GM12878 (cell line): ENCODE data around the gene MPIG6B. TPM values are rescaled to one million over a fixed set of nuclear protein-coding genes. Genes with fewer than 3 reads are reported as not detected.

Experiments
- ATF3 ChIP-seq: IDR thresholded peaks from 2 replicates; pipeline ENCODE4 v1.6.1; 2011; ENCODE audit warnings: low read depth, mild to moderate bottlenecking, low read length, moderate library complexity, borderline replicate concordance; ENCODE audit errors: extremely low read depth
- BHLHE40 ChIP-seq, 2 experiments: fragments of 450-650 bp in 1 of 2; IDR thresholded peaks; 2 replicates each; pipeline ENCODE4 v1.6.1; 2011 to 2017; ENCODE audit warnings: low read depth in 2 of 2, borderline replicate concordance in 1 of 2, improper control_type of control experiment in 1 of 2, low read length in 1 of 2, mild to moderate bottlenecking in 1 of 2
- EP300 ChIP-seq, 2 experiments: fragments of 150-350 bp in 1 of 2; IDR thresholded peaks; 2 replicates each; pipeline ENCODE4 v1.6.1; 2011 to 2012; ENCODE audit warnings: low read depth in 2 of 2, low read length in 2 of 2, borderline replicate concordance in 1 of 2, improper control_type of control experiment in 1 of 2, inconsistent platforms in 1 of 2; ENCODE audit not compliant: control insufficient read depth in 1 of 2
- GABPA ChIP-seq: IDR thresholded peaks from 2 replicates; pipeline ENCODE4 v1.6.1; 2014; ENCODE audit warnings: antibody characterized with exemption, low read depth, mild to moderate bottlenecking, inconsistent platforms
- HDAC6 ChIP-seq: fragments of 200-600 bp; sonication (generic); IDR thresholded peaks from one replicate; pipeline ENCODE4 v1.8.0; 2017; ENCODE audit warnings: antibody characterized with exemption; ENCODE audit not compliant: unreplicated experiment
- IRF3 ChIP-seq: fragments of 450-650 bp; IDR thresholded peaks from 2 replicates; pipeline ENCODE4 v1.6.1; 2014; ENCODE audit warnings: mild to moderate bottlenecking
- IRF4 ChIP-seq: IDR thresholded peaks from 2 replicates; pipeline ENCODE4 v1.6.1; 2011; ENCODE audit warnings: low read depth, low read length
- KLF5 ChIP-seq: fragments of 450-650 bp; IDR thresholded peaks from 2 replicates; pipeline ENCODE4 v1.6.1; 2014; ENCODE audit warnings: mild to moderate bottlenecking; ENCODE audit not compliant: partially characterized antibody
- NFYB ChIP-seq: IDR thresholded peaks from 2 replicates; pipeline ENCODE4 v1.6.1; 2011; ENCODE audit warnings: low read depth, mild to moderate bottlenecking, low read length, improper control_type of control experiment, moderate library complexity; ENCODE audit not compliant: insufficient read depth
- NRF1 ChIP-seq: conservative IDR thresholded peaks from 2 replicates; pipeline ENCODE4 v1.6.1; 2011; ENCODE audit warnings: mild to moderate bottlenecking, low read depth, low read length, improper control_type of control experiment
- RBBP5 ChIP-seq: fragments of 200-600 bp; sonication (generic); conservative IDR thresholded peaks from 2 replicates; pipeline ENCODE4 v1.6.1; 2016
- SMARCA5 ChIP-seq: fragments of 450-650 bp; IDR thresholded peaks from 2 replicates; pipeline ENCODE4 v1.6.1; 2017; ENCODE audit warnings: mild to moderate bottlenecking
- ZBTB40 ChIP-seq: fragments of 450-650 bp; IDR thresholded peaks from 2 replicates; pipeline ENCODE4 v1.6.1; 2016; ENCODE audit warnings: mild to moderate bottlenecking, moderate library complexity, borderline replicate concordance
- ZNF24 ChIP-seq: fragments of 450-650 bp; IDR thresholded peaks from 2 replicates; pipeline ENCODE4 v1.6.1; 2017; ENCODE audit warnings: antibody characterized with exemption, mild to moderate bottlenecking
- ZSCAN29 ChIP-seq: fragments of 450-650 bp; IDR thresholded peaks from 2 replicates; pipeline ENCODE4 v1.6.1; 2017; ENCODE audit warnings: mild to moderate bottlenecking, moderate library complexity
- ZZZ3 ChIP-seq: IDR thresholded peaks from 2 replicates; pipeline ENCODE4 v1.6.1; 2011; ENCODE audit warnings: low read depth; ENCODE audit not compliant: control insufficient read depth, insufficient read length
- polyA plus RNA-seq, 11 experiments: library from polyadenylated mRNA; depleted of rRNA in 4 of 11; unstranded in 6 of 11; stranded (reverse) in 5 of 11; fragments of >200 nt; fragmentation: Nextera tagmentation in 4 of 11; fragmentation: Illumina TruSeq in 1 of 11; extraction: Ambion mirVana in 4 of 11; extraction: Trizol in 1 of 11; gene quantifications; 1 replicate in 1 of 11; 2 replicates in 10 of 11; pipeline versions ENCODE4 v1.2.1 to v1.2.3, GENCODE V29; 2011 to 2016; ENCODE audit warnings: inconsistent platforms in 2 of 11, missing spikeins in 2 of 11, low read depth in 1 of 11
- total RNA-seq, 4 experiments: library from RNA; depleted of rRNA in 3 of 4; stranded (reverse); fragments of >200 nt in 3 of 4; fragmentation: Illumina TruSeq in 1 of 4; extraction: Trizol in 1 of 4; gene quantifications; 2 replicates each; pipeline versions ENCODE4 v1.2.1 to v1.2.3, GENCODE V29; 2013 to 2021
- TF ChIP-seq, protein P1 (sequence below): fragments of 450-650 bp; IDR thresholded peaks from 2 replicates; pipeline ENCODE4 v1.6.1; 2017; ENCODE audit warnings: mild to moderate bottlenecking, low read depth, inconsistent platforms; ENCODE audit not compliant: poor library complexity, severe bottlenecking
- TF ChIP-seq, protein P2 (sequence below): IDR thresholded peaks from 2 replicates; pipeline ENCODE4 v1.6.1; 2012; ENCODE audit warnings: mild to moderate bottlenecking, low read depth, low read length

MPIG6B gene
- total and polyA plus RNA-seq, 10 of the 15 experiments (the other 5 are each of a cell fraction or from before 2014, with no cell fraction given), result not detected

DNA sequence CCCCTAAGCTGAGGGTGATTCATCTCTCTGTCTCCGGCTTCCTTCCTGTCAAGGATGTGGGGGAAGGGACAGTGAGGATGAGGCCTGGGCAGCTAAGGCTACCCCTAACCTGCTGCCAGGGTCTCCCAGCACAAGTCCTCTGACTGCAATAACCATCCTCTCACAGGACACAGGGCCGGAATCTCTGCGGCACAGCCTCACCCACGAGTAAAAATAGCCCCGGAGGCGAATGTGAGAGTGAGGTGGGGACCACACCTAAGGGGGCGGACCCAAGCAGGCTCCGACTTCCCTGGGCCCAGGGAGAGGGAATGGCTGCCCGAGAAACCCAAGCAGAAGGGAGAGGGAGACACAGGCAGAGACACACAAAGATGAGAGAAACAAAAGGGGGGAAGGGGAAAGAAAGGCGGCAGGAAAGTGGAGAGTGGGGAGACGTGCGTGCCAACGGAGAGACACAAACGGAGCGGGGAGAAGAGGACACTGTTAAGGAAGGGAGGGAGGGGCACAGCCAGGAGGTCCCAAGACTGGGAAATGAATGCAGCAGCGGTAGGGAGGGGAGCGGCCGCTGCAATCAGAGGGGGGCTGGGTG is 11.7 kb downstream of the MPIG6B start (continued):
- TF ChIP-seq ZNF24 (no peak), ZZZ3 (no peak), SMARCA5 (no peak), RBBP5 (no peak), GABPA (no peak), NFYB (no peak), ZSCAN29 (no peak), EP300 (IDR thresholded peaks at IDR 0.05; ENCODE audit: borderline replicate concordance in 1 of 2, control insufficient read depth in 1 of 2, low read depth in 2 of 2, low read length in 2 of 2) (0 out of 4 replicates have a peak, but pooled peaks of 1 of the 2 experiments have one; percentile 6), BHLHE40 (IDR thresholded peaks at IDR 0.05; ENCODE audit: borderline replicate concordance in 1 of 2, low read depth in 2 of 2, low read length in 1 of 2) (peak; percentile 22 to 49; a peak in 1 of 4 replicates), ATF3 (no peak), NRF1 (no peak), KLF5 (no peak), IRF3 (no peak), IRF4 (0 out of 2 replicates have a peak, but pooled peaks have one; percentile 42), ZBTB40 (peak; percentile 26; the same call in 1 of the 2 replicates), HDAC6 (no peak)
- TF ChIP-seq, protein P1, sequence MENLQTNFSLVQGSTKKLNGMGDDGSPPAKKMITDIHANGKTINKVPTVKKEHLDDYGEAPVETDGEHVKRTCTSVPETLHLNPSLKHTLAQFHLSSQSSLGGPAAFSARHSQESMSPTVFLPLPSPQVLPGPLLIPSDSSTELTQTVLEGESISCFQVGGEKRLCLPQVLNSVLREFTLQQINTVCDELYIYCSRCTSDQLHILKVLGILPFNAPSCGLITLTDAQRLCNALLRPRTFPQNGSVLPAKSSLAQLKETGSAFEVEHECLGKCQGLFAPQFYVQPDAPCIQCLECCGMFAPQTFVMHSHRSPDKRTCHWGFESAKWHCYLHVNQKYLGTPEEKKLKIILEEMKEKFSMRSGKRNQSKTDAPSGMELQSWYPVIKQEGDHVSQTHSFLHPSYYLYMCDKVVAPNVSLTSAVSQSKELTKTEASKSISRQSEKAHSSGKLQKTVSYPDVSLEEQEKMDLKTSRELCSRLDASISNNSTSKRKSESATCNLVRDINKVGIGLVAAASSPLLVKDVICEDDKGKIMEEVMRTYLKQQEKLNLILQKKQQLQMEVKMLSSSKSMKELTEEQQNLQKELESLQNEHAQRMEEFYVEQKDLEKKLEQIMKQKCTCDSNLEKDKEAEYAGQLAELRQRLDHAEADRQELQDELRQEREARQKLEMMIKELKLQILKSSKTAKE, result no peak
- TF ChIP-seq, protein P2, sequence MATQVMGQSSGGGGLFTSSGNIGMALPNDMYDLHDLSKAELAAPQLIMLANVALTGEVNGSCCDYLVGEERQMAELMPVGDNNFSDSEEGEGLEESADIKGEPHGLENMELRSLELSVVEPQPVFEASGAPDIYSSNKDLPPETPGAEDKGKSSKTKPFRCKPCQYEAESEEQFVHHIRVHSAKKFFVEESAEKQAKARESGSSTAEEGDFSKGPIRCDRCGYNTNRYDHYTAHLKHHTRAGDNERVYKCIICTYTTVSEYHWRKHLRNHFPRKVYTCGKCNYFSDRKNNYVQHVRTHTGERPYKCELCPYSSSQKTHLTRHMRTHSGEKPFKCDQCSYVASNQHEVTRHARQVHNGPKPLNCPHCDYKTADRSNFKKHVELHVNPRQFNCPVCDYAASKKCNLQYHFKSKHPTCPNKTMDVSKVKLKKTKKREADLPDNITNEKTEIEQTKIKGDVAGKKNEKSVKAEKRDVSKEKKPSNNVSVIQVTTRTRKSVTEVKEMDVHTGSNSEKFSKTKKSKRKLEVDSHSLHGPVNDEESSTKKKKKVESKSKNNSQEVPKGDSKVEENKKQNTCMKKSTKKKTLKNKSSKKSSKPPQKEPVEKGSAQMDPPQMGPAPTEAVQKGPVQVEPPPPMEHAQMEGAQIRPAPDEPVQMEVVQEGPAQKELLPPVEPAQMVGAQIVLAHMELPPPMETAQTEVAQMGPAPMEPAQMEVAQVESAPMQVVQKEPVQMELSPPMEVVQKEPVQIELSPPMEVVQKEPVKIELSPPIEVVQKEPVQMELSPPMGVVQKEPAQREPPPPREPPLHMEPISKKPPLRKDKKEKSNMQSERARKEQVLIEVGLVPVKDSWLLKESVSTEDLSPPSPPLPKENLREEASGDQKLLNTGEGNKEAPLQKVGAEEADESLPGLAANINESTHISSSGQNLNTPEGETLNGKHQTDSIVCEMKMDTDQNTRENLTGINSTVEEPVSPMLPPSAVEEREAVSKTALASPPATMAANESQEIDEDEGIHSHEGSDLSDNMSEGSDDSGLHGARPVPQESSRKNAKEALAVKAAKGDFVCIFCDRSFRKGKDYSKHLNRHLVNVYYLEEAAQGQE, result no peak
